ENCODE results near the gene SERPINB11.
"Not testable (repeated sequence)": the region's sequence is repeated elsewhere in the genome, so short reads cannot be mapped to it uniquely, and the experiment has no call there.

Gene SERPINB11

GRCh38 chr18:63702660-63703059 is at the start of gene SERPINB11:
TSS of gene SERPINB11 (plus strand) at chr18:63702960. CDS start at chr18:63710194, 7,234 bp downstream.
- DNase-seq (ENCODE audit: low read depth), result no peak

GRCh38 chr18:63658920-63659319 is 43.8 kb upstream of the SERPINB11 start:
- not testable (repeated sequence) for DNase-seq (ENCODE audit: low read depth)

GRCh38 chr18:63661750-63662149 is 41.0 kb upstream of the SERPINB11 start, which contains the start of gene SERPINB3:
TSS of gene SERPINB3 (minus strand) at chr18:63661893. CDS start at chr18:63661216, 677 bp downstream.
- not testable (repeated sequence) for DNase-seq (ENCODE audit: low read depth)

- no peak for DNase-seq (ENCODE audit: low read depth)
Measured at GRCh38 chr18:63664571-63664970, 38.2 kb upstream of the SERPINB11 start.

- no peak for DNase-seq (ENCODE audit: low read depth)
Measured at GRCh38 chr18:63676526-63677323, 26.0 kb upstream of the SERPINB11 start.

- peak; percentile 30 for DNase-seq (ENCODE audit: low read depth)
Measured at GRCh38 chr18:63677500-63678225, 25.1 kb upstream of the SERPINB11 start.

GRCh38 chr18:63679820-63680606 is 22.7 kb upstream of the SERPINB11 start:
- DNase-seq (ENCODE audit: low read depth), result no peak

- DNase-seq (ENCODE audit: low read depth), result no peak
Measured at GRCh38 chr18:63681449-63682340, 21.1 kb upstream of the SERPINB11 start.

GRCh38 chr18:63683152-63683551 is 19.6 kb upstream of the SERPINB11 start:
- peak; percentile 89 for DNase-seq (ENCODE audit: low read depth)

- DNase-seq (ENCODE audit: low read depth), result no peak
Measured at GRCh38 chr18:63683890-63684289, 18.9 kb upstream of the SERPINB11 start.

GRCh38 chr18:63684718-63685117 is 18.0 kb upstream of the SERPINB11 start:
- DNase-seq (ENCODE audit: low read depth), result no peak

- no peak for DNase-seq (ENCODE audit: low read depth)
Measured at GRCh38 chr18:63686871-63687270, 15.9 kb upstream of the SERPINB11 start.

GRCh38 chr18:63689064-63689463 is 13.7 kb upstream of the SERPINB11 start:
- no peak for DNase-seq (ENCODE audit: low read depth)

GRCh38 chr18:63697097-63697660 is 5.6 kb upstream of the SERPINB11 start:
- DNase-seq (ENCODE audit: low read depth), result no peak

GRCh38 chr18:63700501-63700900 is 2.3 kb upstream of the SERPINB11 start:
- DNase-seq (ENCODE audit: low read depth), result no peak

- no peak for DNase-seq (ENCODE audit: low read depth)
Measured at GRCh38 chr18:63701952-63702351, 808 bp upstream of the SERPINB11 start.

- DNase-seq (ENCODE audit: low read depth), result no peak
Measured at GRCh38 chr18:63705401-63705800, 2.6 kb downstream of the SERPINB11 start.

- no peak for DNase-seq (ENCODE audit: low read depth)
Measured at GRCh38 chr18:63707816-63708215, 5.1 kb downstream of the SERPINB11 start.

GRCh38 chr18:63708650-63709049 is 5.9 kb downstream of the SERPINB11 start:
- peak; percentile 47 for DNase-seq (ENCODE audit: low read depth)

- DNase-seq (ENCODE audit: low read depth), result no peak
Measured at GRCh38 chr18:63725682-63726480, 23.1 kb downstream of the SERPINB11 start.

Measured in stromal cell of bone marrow (primary cell).